ENCODE measurements around the gene FBXW7.

DNA sequence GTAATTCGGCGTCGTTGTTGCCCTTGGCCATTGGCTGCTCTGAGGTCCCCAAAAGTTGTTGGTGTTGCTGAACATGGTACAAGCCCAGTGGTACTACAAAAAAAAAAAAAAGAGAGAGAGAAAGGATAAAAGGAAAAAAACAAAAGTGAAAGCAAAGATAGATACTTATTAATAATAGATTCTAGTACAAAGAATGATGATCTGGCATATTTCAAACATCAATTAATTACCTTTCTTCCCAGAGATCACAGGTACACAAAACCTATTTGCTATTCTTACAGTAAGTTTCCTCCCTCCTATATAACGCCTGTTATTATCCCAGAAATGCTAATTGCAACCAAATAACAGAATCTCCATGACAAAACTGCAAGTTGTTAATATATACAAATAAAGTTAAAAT, 188.9 kb downstream of the FBXW7 start:
- TF ChIP-seq, protein P1, sequence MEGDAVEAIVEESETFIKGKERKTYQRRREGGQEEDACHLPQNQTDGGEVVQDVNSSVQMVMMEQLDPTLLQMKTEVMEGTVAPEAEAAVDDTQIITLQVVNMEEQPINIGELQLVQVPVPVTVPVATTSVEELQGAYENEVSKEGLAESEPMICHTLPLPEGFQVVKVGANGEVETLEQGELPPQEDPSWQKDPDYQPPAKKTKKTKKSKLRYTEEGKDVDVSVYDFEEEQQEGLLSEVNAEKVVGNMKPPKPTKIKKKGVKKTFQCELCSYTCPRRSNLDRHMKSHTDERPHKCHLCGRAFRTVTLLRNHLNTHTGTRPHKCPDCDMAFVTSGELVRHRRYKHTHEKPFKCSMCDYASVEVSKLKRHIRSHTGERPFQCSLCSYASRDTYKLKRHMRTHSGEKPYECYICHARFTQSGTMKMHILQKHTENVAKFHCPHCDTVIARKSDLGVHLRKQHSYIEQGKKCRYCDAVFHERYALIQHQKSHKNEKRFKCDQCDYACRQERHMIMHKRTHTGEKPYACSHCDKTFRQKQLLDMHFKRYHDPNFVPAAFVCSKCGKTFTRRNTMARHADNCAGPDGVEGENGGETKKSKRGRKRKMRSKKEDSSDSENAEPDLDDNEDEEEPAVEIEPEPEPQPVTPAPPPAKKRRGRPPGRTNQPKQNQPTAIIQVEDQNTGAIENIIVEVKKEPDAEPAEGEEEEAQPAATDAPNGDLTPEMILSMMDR (IDR thresholded peaks at IDR 0.05), result no peak
- TF ChIP-seq POLR2AphosphoS5 (IDR thresholded peaks at IDR 0.05) (no peak), POLR2A (IDR thresholded peaks at IDR 0.05) (no peak), EP300 (IDR thresholded peaks at IDR 0.05; ENCODE audit: low read depth) (no peak)

Data from transverse colon (tissue), 4 donors.